DND-41 (cell line): ENCODE data around the gene IPO7.

Experiments
- CTCF ChIP-seq: IDR thresholded peaks from 2 replicates; pipeline ENCODE4 v1.5.1; 2012; ENCODE audit warnings: borderline replicate concordance, low read length, moderate library complexity, mild to moderate bottlenecking; ENCODE audit not compliant: poor library complexity, severe bottlenecking; ENCODE audit errors: extremely low read depth
- EZH2 ChIP-seq: IDR thresholded peaks from 3 replicates; pipeline ENCODE4 v1.6.1; 2012; ENCODE audit warnings: borderline replicate concordance, low read depth, mild to moderate bottlenecking, moderate library complexity, low read length, inconsistent platforms; ENCODE audit not compliant: severe bottlenecking

- no peak for TF ChIP-seq CTCF
- no peak for TF ChIP-seq EZH2
Observed at GRCh38 chr11:9462806-9463537, 78.5 kb downstream of the IPO7 start.
